Gastroesophageal sphincter (tissue), 3 donors: Measurements from ENCODE around the gene CTNNB1.

Experiments
- CTCF ChIP-seq, 4 experiments: fragments of 200-600 bp in 2 of 4; fragments of 450-650 bp in 2 of 4; sonication (generic) in 1 of 4; IDR thresholded peaks; one replicate each; pipeline ENCODE4 v1.5.1; 2017 to 2019; ENCODE audit warnings: antibody characterized with exemption in 4 of 4, mild to moderate bottlenecking in 2 of 4, moderate library complexity in 2 of 4
- EP300 ChIP-seq: sonication (generic); formaldehyde crosslinking; IDR thresholded peaks from one replicate; pipeline ENCODE4 v1.6.1; 2017; ENCODE audit warnings: antibody characterized with exemption, mild to moderate bottlenecking
- POLR2A ChIP-seq, 2 donors: fragments of 450-650 bp; IDR thresholded peaks; one replicate each; pipeline ENCODE4 v1.6.1; 2017; ENCODE audit warnings: antibody characterized with exemption in 2 of 2, mild to moderate bottlenecking in 2 of 2, moderate library complexity in 1 of 2
- POLR2AphosphoS5 ChIP-seq: sonication (generic); formaldehyde crosslinking; IDR thresholded peaks from one replicate; pipeline ENCODE4 v1.6.1; 2017; ENCODE audit warnings: antibody characterized with exemption

GRCh38 chr3:41198046-41198445 is 1.3 kb upstream of the CTNNB1 start:
- TF ChIP-seq EP300, result no peak
- TF ChIP-seq CTCF (IDR thresholded peaks at IDR 0.05), result no peak
- no peak for TF ChIP-seq POLR2A (IDR thresholded peaks at IDR 0.05)
- no peak for TF ChIP-seq POLR2AphosphoS5
